ENCODE data around the gene DCAF17. TPM values are rescaled to one million over a fixed set of nuclear protein-coding genes. Genes with fewer than 3 reads are reported as not detected.

DCAF17 gene
- polyA plus RNA-seq, 1 donor from 2014 or later, result 20.3 TPM

DNA sequence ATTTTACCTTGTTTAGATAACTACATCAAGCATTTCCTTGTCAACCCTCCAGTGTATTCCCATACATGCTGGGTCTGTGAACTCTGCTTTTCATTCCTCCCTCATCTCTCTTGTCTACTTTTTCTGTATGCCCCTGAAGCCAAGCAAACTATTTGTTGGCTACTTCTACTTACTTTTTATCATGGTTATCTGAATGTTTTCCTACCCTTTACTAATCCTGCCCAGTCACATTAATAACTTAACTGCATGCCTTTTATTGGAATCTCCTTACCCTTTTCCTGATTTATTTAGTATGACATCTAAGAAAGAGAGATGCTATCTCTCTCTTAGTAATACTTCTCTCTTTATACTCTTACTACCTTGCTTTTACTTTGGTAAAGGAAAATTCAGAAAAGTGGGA is 17.0 kb downstream of the DCAF17 start:
- TF ChIP-seq MXI1 (conservative IDR thresholded peaks at IDR 0.05; ENCODE audit: poor library complexity, severe bottlenecking) (no peak), SMC3 (conservative IDR thresholded peaks at IDR 0.05; ENCODE audit: poor library complexity) (no peak), TAF1 (IDR thresholded peaks at IDR 0.05; ENCODE audit: low read depth) (no peak), RAD21 (conservative IDR thresholded peaks at IDR 0.05) (no peak), POLR2AphosphoS5 (IDR thresholded peaks at IDR 0.05) (no peak), EP300 (conservative IDR thresholded peaks at IDR 0.05; ENCODE audit: poor library complexity, severe bottlenecking) (no peak), EZH2 (IDR thresholded peaks at IDR 0.05; ENCODE audit: borderline replicate concordance, insufficient read depth, low read length, poor library complexity, severe bottlenecking) (no peak)
- TF ChIP-seq, protein P1, sequence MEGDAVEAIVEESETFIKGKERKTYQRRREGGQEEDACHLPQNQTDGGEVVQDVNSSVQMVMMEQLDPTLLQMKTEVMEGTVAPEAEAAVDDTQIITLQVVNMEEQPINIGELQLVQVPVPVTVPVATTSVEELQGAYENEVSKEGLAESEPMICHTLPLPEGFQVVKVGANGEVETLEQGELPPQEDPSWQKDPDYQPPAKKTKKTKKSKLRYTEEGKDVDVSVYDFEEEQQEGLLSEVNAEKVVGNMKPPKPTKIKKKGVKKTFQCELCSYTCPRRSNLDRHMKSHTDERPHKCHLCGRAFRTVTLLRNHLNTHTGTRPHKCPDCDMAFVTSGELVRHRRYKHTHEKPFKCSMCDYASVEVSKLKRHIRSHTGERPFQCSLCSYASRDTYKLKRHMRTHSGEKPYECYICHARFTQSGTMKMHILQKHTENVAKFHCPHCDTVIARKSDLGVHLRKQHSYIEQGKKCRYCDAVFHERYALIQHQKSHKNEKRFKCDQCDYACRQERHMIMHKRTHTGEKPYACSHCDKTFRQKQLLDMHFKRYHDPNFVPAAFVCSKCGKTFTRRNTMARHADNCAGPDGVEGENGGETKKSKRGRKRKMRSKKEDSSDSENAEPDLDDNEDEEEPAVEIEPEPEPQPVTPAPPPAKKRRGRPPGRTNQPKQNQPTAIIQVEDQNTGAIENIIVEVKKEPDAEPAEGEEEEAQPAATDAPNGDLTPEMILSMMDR (IDR thresholded peaks at IDR 0.05; ENCODE audit: poor library complexity, severe bottlenecking), result no peak
- TF ChIP-seq, protein P2, sequence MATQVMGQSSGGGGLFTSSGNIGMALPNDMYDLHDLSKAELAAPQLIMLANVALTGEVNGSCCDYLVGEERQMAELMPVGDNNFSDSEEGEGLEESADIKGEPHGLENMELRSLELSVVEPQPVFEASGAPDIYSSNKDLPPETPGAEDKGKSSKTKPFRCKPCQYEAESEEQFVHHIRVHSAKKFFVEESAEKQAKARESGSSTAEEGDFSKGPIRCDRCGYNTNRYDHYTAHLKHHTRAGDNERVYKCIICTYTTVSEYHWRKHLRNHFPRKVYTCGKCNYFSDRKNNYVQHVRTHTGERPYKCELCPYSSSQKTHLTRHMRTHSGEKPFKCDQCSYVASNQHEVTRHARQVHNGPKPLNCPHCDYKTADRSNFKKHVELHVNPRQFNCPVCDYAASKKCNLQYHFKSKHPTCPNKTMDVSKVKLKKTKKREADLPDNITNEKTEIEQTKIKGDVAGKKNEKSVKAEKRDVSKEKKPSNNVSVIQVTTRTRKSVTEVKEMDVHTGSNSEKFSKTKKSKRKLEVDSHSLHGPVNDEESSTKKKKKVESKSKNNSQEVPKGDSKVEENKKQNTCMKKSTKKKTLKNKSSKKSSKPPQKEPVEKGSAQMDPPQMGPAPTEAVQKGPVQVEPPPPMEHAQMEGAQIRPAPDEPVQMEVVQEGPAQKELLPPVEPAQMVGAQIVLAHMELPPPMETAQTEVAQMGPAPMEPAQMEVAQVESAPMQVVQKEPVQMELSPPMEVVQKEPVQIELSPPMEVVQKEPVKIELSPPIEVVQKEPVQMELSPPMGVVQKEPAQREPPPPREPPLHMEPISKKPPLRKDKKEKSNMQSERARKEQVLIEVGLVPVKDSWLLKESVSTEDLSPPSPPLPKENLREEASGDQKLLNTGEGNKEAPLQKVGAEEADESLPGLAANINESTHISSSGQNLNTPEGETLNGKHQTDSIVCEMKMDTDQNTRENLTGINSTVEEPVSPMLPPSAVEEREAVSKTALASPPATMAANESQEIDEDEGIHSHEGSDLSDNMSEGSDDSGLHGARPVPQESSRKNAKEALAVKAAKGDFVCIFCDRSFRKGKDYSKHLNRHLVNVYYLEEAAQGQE (IDR thresholded peaks at IDR 0.05; ENCODE audit: borderline replicate concordance), result no peak
- H3K36me3 ChIP-seq (ENCODE audit: insufficient read depth, low read length), result no peaks in the 10 kb centered on the region

DNA sequence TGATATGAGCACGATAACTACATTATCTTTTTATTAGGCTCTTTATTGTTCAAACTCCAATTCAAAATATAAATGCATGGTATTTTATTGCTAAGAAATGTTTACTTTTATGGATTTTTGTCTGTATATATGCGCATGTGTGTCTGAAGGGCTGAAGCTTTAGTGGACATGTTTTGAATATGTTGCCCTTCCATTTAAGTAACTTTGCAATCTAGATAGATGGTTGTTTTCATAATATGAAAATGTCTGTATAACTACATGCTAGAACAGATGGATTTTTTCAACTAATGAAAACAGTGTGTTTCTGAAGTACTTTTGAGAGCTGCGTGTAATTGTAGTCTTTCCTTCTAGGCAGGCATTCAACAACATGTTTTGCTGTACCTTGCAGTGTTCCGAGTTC is 18.7 kb downstream of the DCAF17 start:
- H4K20me1 ChIP-seq (ENCODE audit: insufficient read depth), result no peaks in the 10 kb centered on the region
- H3K9ac ChIP-seq (ENCODE audit: low read length), result no peak overlapping the region
- no peaks in the 10 kb centered on the region for H3K9me3 ChIP-seq (ENCODE audit: low read length)

More for the DNA sequence above, 17.0 kb downstream of the DCAF17 start:
- no peak overlapping the region for H3K4me3 ChIP-seq (ENCODE audit: low read length)
- H3K4me2 ChIP-seq (ENCODE audit: low read length), result no peak overlapping the region
- H3K9ac ChIP-seq (ENCODE audit: low read length), result no peak overlapping the region
- H3K79me2 ChIP-seq (replicated peaks; ENCODE audit: insufficient read depth, low read length), result no peaks in the 10 kb centered on the region
- no peak overlapping the region for H3K27ac ChIP-seq (ENCODE audit: low read length)
- H3F3A ChIP-seq (ENCODE audit: insufficient read depth, low read length, poor library complexity, severe bottlenecking), result no peaks in the 10 kb centered on the region
- no peaks in the 10 kb centered on the region for H4K20me1 ChIP-seq (ENCODE audit: insufficient read depth)
- H3K9me3 ChIP-seq (ENCODE audit: low read length), result no peaks in the 10 kb centered on the region
- H3K27me3 ChIP-seq (ENCODE audit: insufficient read depth, low read depth, low read length), result no peaks in the 10 kb centered on the region
- no peaks in the 10 kb centered on the region for H3K9me2 ChIP-seq (ENCODE audit: insufficient read depth, low read length)
- no peak overlapping the region for H2AFZ ChIP-seq (ENCODE audit: low read depth, low read length)

More for the DNA sequence above, 18.7 kb downstream of the DCAF17 start:
- no peaks in the 10 kb centered on the region for H3F3A ChIP-seq (ENCODE audit: insufficient read depth, low read length, poor library complexity, severe bottlenecking)
- no peak overlapping the region for H3K27ac ChIP-seq (ENCODE audit: low read length)
- no peaks in the 10 kb centered on the region for H3K79me2 ChIP-seq (replicated peaks; ENCODE audit: insufficient read depth, low read length)
- no peak overlapping the region for H2AFZ ChIP-seq (ENCODE audit: low read depth, low read length)
- no peak for TF ChIP-seq POLR2AphosphoS5 (IDR thresholded peaks at IDR 0.05)
- no peak for TF ChIP-seq SMC3 (conservative IDR thresholded peaks at IDR 0.05; ENCODE audit: poor library complexity)
- no peak for TF ChIP-seq TAF1 (IDR thresholded peaks at IDR 0.05; ENCODE audit: low read depth)
- TF ChIP-seq EZH2 (IDR thresholded peaks at IDR 0.05; ENCODE audit: borderline replicate concordance, insufficient read depth, low read length, poor library complexity, severe bottlenecking), result no peak
- TF ChIP-seq RAD21 (conservative IDR thresholded peaks at IDR 0.05), result no peak
- H3K4me2 ChIP-seq (ENCODE audit: low read length), result no peak overlapping the region
- H3K36me3 ChIP-seq (ENCODE audit: insufficient read depth, low read length), result no peaks in the 10 kb centered on the region
- H3K9me2 ChIP-seq (ENCODE audit: insufficient read depth, low read length), result no peaks in the 10 kb centered on the region
- no peak overlapping the region for H3K4me3 ChIP-seq (ENCODE audit: low read length)
- no peaks in the 10 kb centered on the region for H3K27me3 ChIP-seq (ENCODE audit: insufficient read depth, low read depth, low read length)
